Type B pancreatic cell (in vitro differentiated cells): Measurements from ENCODE around the gene CYP2J2. TPM values are rescaled to one million over a fixed set of nuclear protein-coding genes. Genes with fewer than 3 reads are reported as not detected.
"Not testable (repeated sequence)": the region's sequence is repeated elsewhere in the genome, so short reads cannot be mapped to it uniquely, and the experiment has no call there.

Experiments
- DNase-seq: peaks from one replicate; pipeline ENCODE4 v3.0.0; 2021; ENCODE audit warnings: mixed read lengths; ENCODE audit not compliant: unreplicated experiment; ENCODE audit errors: extremely low spot score
- H3K27ac Mint-ChIP-seq: 2 replicates; pipeline ENCODE4 v1.8.0; 2021; ENCODE audit warnings: mild to moderate bottlenecking, mixed read lengths
- H3K27me3 Mint-ChIP-seq: 2 replicates; pipeline ENCODE4 v1.8.0; 2021; ENCODE audit warnings: mixed read lengths
- H3K36me3 Mint-ChIP-seq: 2 replicates; pipeline ENCODE4 v1.8.0; 2021; ENCODE audit warnings: mixed read lengths
- H3K4me1 Mint-ChIP-seq: one replicate; pipeline ENCODE4 v1.8.0; 2021; ENCODE audit warnings: mixed read lengths; ENCODE audit not compliant: unreplicated experiment
- H3K4me3 Mint-ChIP-seq: 2 replicates; pipeline ENCODE4 v1.8.0; 2021; ENCODE audit warnings: mild to moderate bottlenecking, mixed read lengths
- H3K9me3 Mint-ChIP-seq: 2 replicates; pipeline ENCODE4 v1.8.0; 2021; ENCODE audit warnings: mixed read lengths
- total RNA-seq: library from RNA; stranded (reverse); gene quantifications from 2 replicates; pipeline ENCODE4 v1.2.1, GENCODE V29; 2021; ENCODE audit warnings: low replicate concordance
- TF ChIP-seq, protein P1 (sequence below): fragments of 200-600 bp; sonication (generic); conservative IDR thresholded peaks from 2 replicates; pipeline ENCODE4 v1.5.0; 2021; ENCODE audit warnings: antibody characterized with exemption, mild to moderate bottlenecking

The CYP2J2 gene
- total RNA-seq, 1 donor from 2014 or later: 1.5 TPM

DNA sequence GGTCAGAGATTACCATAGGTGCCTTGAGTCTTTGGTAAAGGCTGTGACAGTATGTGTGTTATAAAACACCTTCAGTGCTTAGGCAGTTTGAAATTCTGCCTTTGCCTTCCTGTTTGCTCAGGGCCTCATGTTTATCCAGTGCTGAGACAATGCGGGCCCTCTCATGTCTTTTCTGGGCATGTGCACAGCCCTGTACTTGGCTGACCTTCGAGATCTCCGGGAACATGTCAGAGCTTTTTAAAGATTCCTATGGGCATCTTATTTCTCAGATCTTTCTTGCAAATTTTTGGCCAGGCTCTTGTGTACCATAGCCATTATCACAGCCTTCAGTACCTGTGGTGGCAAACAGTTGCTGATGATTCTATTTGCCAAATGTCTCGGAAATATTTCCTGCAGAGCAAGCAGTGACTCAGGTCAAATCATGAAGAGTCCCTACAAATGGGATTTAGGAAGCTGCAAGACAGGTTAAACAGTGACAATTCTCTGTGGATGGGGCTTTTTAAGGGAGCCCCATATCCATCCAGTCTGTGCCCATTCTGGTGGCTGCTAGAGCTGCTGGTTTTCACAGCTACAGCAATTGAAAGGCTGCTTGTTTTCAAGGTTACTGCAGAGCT is 69.7 kb downstream of the CYP2J2 start:
- Mint-ChIP-seq H3K36me3 (peaks cover 4% of the 10 kb centered on the region), H3K4me3 (peak overlapping the region; percentile 27), H3K27ac (peak overlapping the region; percentile 15), H3K27me3 (no peaks in the 10 kb centered on the region), H3K4me1 (peaks cover 7% of the 10 kb centered on the region), H3K9me3 (no peaks in the 10 kb centered on the region)
- DNase-seq: no peak
- TF ChIP-seq, protein P1, sequence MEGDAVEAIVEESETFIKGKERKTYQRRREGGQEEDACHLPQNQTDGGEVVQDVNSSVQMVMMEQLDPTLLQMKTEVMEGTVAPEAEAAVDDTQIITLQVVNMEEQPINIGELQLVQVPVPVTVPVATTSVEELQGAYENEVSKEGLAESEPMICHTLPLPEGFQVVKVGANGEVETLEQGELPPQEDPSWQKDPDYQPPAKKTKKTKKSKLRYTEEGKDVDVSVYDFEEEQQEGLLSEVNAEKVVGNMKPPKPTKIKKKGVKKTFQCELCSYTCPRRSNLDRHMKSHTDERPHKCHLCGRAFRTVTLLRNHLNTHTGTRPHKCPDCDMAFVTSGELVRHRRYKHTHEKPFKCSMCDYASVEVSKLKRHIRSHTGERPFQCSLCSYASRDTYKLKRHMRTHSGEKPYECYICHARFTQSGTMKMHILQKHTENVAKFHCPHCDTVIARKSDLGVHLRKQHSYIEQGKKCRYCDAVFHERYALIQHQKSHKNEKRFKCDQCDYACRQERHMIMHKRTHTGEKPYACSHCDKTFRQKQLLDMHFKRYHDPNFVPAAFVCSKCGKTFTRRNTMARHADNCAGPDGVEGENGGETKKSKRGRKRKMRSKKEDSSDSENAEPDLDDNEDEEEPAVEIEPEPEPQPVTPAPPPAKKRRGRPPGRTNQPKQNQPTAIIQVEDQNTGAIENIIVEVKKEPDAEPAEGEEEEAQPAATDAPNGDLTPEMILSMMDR: no peak

DNA sequence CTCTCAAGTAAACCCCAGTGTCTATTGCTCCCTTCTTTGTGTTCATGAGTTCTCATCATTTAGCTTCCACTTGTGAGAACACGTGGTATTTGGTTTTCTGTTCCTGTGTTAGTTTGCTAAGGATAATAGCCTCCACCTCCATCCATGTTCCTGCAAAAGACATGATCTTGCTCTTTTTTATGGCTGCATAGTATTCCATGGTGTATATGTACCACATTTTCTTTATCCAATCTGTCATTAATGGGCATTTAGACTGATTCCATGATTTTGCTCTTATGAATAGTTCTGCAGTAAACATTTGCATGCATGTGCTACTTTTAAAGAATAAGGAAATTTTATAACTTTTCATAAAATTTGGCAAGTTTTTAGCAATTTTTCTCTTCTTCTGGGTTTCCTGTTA is 71.3 kb downstream of the CYP2J2 start:
- not testable (repeated sequence) for H3K36me3 Mint-ChIP-seq, H3K27ac Mint-ChIP-seq, H3K4me3 Mint-ChIP-seq, H3K9me3 Mint-ChIP-seq, H3K27me3 Mint-ChIP-seq, DNase-seq, H3K4me1 Mint-ChIP-seq

DNA sequence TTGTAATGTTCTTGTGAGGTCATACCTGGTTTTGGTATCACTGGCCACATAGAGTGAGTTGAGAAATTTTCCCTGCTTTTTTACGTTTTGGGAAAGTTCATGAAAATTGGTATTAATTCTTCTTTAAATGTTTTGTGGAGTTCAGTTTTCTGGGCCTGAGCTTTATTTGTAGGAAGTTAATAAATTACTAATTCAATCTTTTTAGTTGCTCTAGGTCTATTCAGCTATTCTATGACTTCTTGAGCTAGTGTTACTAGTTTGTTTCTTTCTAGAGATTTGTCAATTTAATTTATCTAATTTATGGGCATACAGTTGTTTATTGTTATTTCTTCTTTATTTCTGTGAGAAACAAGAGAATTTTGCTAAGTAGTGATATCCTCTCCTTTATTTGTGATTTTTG is 74.5 kb downstream of the CYP2J2 start:
- no peak for DNase-seq
- H3K36me3 Mint-ChIP-seq: peaks cover 9% of the 10 kb centered on the region
- H3K27ac Mint-ChIP-seq: no peak overlapping the region
- H3K4me3 Mint-ChIP-seq: no peak overlapping the region
- H3K9me3 Mint-ChIP-seq: no peaks in the 10 kb centered on the region
- H3K27me3 Mint-ChIP-seq: no peaks in the 10 kb centered on the region
- H3K4me1 Mint-ChIP-seq: peaks cover 7% of the 10 kb centered on the region
- TF ChIP-seq, protein P1: no peak

DNA sequence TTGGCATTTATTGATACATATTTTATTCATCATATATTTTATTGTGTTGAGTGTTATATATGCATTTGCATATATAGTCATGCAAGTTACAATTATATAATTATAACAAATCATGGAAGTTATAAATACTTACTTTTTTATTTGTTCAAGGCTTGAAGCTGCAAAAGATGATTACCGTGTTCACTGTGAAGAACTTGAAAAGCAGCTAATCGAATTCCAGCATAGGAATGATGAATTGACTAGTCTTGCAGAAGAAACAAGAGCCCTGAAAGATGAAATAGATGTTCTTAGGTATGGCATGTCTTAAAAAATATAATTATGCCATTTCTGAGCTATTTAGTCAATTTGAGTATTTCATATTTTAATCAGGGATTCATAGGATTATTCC is 79.7 kb downstream of the CYP2J2 start:
- DNase-seq: no peak
- Mint-ChIP-seq H3K27ac (no peak overlapping the region), H3K4me3 (no peak overlapping the region), H3K4me1 (no peaks in the 10 kb centered on the region), H3K9me3 (no peaks in the 10 kb centered on the region), H3K36me3 (peaks cover 11% of the 10 kb centered on the region), H3K27me3 (no peaks in the 10 kb centered on the region)
- TF ChIP-seq, protein P1: no peak

DNA sequence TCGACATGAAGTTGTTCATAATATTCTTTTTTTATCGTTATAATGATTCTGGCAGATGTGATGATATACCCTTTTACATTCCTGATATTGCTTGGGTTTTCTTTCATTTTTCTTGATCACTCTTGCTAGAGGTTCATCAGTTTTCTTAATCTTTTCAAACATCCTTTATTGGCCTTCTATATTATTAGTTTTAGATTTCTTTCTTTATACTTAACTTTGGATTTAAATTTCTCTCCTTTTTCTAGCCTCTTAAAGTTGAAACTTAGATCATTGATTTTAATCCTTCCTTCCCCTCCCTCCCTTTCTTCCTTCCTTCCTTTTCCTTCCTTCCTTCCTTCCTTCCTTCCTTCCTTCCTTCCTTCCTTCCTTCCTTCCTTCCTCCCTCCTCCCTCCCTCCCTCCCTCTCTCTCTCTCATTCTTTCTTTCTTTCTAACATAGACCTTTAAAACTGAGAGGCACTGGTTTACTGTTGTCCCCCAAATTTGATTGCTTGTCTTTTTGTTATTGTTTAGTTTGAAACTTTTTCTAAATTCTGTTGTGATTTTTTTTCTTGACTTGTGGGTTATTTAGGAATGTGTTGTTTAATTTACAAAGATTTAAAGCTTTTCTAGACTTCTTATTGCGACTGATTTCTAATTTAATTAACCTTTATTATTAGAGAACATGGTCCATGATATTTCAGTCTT is 80.2 kb downstream of the CYP2J2 start:
- Mint-ChIP-seq H3K27ac (no peak overlapping the region), H3K4me1 (no peaks in the 10 kb centered on the region), H3K9me3 (no peaks in the 10 kb centered on the region), H3K27me3 (no peaks in the 10 kb centered on the region), H3K36me3 (peaks cover 11% of the 10 kb centered on the region), H3K4me3 (no peak overlapping the region)
- TF ChIP-seq, protein P1: no peak
- DNase-seq: no peak

DNA sequence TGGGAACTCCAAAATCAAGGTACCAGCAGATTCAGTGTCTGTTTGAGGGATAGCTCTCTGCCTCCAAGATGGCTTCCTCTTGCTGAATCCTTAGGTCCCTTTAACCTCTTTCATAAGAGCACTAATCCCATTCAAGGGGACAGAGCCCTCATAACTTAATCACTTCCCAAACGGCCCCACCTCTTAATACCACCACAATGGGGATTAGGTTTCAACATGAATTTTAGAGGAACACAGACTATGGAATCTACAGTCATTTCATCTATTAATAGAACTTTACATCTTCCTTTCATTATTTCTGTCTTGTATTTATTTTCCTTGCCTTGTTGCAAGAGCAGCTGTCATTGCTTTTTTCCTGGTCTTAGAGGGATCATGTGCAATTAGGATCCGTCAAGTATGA is 81.5 kb downstream of the CYP2J2 start:
- Mint-ChIP-seq H3K9me3 (no peaks in the 10 kb centered on the region), H3K27me3 (no peaks in the 10 kb centered on the region), H3K27ac (no peak overlapping the region), H3K4me1 (no peaks in the 10 kb centered on the region), H3K4me3 (no peak overlapping the region), H3K36me3 (peaks cover 16% of the 10 kb centered on the region)
- TF ChIP-seq, protein P1: no peak
- DNase-seq: no peak
